Mucosa of rectum (tissue), 2 donors: Measurements from ENCODE around the gene DIS3.
A peak's percentile ranks its signal among the peaks of the same experiment; 100 is the strongest.
"Not testable (repeated sequence)": the region's sequence is repeated elsewhere in the genome, so short reads cannot be mapped to it uniquely, and the experiment has no call there.

ENCODE experiments used
- H3K27ac ChIP-seq, 2 donors: one replicate each; pipeline ENCODE4 v1.7.0; 2013; ENCODE audit warnings: inconsistent platforms in 2 of 2, low read depth in 2 of 2, low read length in 2 of 2
- H3K27me3 ChIP-seq, 2 donors: one replicate each; pipeline ENCODE4 v1.7.0; 2013; ENCODE audit warnings: low read length in 2 of 2; ENCODE audit not compliant: control insufficient read depth in 2 of 2, insufficient read depth in 2 of 2
- H3K36me3 ChIP-seq, 2 donors: one replicate each; pipeline ENCODE4 v1.7.0; 2013; ENCODE audit warnings: low read length in 2 of 2; ENCODE audit not compliant: control insufficient read depth in 2 of 2, insufficient read depth in 2 of 2
- H3K4me1 ChIP-seq, 2 donors: one replicate each; pipeline ENCODE4 v1.7.0; 2013; ENCODE audit warnings: low read length in 2 of 2, mild to moderate bottlenecking in 1 of 2; ENCODE audit not compliant: control insufficient read depth in 2 of 2, insufficient read depth in 2 of 2
- H3K4me3 ChIP-seq, 2 donors: one replicate each; pipeline ENCODE4 v1.7.0; 2013; ENCODE audit warnings: low read length in 2 of 2
- H3K9ac ChIP-seq, 2 donors: one replicate each; pipeline ENCODE4 v1.7.0; 2013; ENCODE audit warnings: low read length in 2 of 2, low read depth in 1 of 2, mild to moderate bottlenecking in 1 of 2
- H3K9me3 ChIP-seq, 2 donors: one replicate each; pipeline ENCODE4 v1.7.0; 2013; ENCODE audit warnings: low read length in 2 of 2; ENCODE audit not compliant: control insufficient read depth in 2 of 2
- donor health status: healthy.
- donor health status: Normal muscosa, but diverticular disease.

DIS3 gene, protein sequence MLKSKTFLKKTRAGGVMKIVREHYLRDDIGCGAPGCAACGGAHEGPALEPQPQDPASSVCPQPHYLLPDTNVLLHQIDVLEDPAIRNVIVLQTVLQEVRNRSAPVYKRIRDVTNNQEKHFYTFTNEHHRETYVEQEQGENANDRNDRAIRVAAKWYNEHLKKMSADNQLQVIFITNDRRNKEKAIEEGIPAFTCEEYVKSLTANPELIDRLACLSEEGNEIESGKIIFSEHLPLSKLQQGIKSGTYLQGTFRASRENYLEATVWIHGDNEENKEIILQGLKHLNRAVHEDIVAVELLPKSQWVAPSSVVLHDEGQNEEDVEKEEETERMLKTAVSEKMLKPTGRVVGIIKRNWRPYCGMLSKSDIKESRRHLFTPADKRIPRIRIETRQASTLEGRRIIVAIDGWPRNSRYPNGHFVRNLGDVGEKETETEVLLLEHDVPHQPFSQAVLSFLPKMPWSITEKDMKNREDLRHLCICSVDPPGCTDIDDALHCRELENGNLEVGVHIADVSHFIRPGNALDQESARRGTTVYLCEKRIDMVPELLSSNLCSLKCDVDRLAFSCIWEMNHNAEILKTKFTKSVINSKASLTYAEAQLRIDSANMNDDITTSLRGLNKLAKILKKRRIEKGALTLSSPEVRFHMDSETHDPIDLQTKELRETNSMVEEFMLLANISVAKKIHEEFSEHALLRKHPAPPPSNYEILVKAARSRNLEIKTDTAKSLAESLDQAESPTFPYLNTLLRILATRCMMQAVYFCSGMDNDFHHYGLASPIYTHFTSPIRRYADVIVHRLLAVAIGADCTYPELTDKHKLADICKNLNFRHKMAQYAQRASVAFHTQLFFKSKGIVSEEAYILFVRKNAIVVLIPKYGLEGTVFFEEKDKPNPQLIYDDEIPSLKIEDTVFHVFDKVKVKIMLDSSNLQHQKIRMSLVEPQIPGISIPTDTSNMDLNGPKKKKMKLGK

DNA sequence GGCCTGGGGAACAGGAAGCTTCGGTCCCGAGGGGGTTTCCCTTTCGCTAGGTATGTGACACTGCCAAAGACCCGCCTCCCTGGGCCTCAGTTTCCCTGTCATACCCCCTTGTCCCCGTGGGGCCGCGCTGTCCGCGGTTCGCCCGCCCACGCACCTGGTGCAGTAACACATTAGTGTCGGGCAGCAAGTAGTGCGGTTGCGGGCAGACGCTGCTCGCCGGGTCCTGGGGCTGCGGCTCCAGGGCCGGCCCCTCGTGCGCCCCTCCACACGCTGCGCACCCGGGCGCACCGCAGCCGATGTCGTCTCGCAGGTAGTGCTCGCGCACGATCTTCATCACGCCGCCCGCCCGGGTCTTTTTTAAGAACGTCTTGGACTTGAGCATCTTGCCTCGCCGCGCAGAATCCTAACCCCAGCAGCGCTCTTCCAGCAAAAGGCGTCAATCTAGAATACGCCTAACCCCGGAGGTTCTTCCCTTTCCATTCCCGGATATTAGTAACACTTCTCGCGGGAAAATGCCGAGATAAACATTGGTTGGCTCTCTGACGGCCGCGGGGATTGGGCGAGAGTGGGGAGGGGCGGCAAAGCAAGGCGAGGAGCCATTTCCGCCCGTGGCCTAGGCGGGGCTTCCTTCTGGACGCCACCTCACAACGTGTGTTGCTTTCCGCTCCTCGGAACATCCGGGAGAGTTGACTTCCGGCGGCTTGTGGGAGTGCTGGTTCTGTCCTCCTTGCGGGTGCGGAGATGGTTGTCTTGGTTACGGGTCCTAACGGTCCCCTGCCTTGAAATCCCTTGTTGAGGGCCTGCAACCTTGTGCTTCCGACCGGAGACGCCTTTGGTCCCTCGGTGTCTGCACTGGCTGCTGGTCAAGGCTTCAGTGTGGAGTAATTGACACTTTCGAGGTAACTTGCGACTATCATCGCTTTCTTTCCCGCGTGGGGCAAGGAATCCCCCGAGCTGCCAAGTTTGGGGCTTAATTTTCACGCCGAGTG is at the start of gene DIS3, which contains the start of gene PIBF1:
Gene DIS3 (minus strand): TSS at position 450 of the 989 bp plus-strand sequence. CDS start 68 bp downstream, at position 382.
Gene PIBF1 (plus strand): TSS at position 683 of the 989 bp plus-strand sequence. CDS start 1,337 bp downstream, outside the sequence.
- Histone ChIP-seq H3K27ac (peak within 1 kb of the TSS; percentile 82 to 88), H3K4me3 (peak within 1 kb of the TSS; percentile 97 to 100), H3K9me3 (no peaks in the 10 kb centered on the region), H3K9ac (peak within 1 kb of the TSS; percentile 73 to 93), H3K36me3 (peaks cover 8 to 16% of the 10 kb centered on the region in 2 donors), H3K4me1 (peaks cover 14% of the 10 kb centered on the region in 2 donors), H3K27me3 (no peaks in the 10 kb centered on the region)

DNA sequence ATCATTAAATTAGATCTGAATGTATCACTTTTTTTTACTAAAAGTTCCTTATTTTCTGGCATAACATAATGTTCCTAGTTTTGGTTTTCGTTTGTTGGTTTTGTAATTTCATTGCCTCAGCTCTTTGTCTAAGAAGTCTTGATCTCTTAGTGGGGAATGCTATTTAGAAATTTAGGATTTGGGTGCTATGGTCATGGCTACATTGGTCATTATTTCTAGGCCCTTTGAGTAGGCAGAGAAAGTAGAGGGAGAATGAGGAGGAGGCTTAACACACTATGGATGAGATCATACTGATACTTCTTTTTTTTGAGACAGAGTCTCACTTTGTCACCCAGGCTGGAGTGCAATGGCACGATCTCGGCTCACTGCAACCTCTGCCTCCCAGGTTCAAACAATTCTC is 42.0 kb upstream of the DIS3 start:
- H3K27me3 ChIP-seq, result no peaks in the 10 kb centered on the region
- H3K4me1 ChIP-seq, result no peaks in the 10 kb centered on the region
- no peak overlapping the region for H3K9ac ChIP-seq
- H3K27ac ChIP-seq, result no peak overlapping the region
- H3K36me3 ChIP-seq, result peaks cover 7% of the 10 kb centered on the region in 2 donors
- H3K9me3 ChIP-seq, result no peaks in the 10 kb centered on the region
- H3K4me3 ChIP-seq, result no peak overlapping the region

DNA sequence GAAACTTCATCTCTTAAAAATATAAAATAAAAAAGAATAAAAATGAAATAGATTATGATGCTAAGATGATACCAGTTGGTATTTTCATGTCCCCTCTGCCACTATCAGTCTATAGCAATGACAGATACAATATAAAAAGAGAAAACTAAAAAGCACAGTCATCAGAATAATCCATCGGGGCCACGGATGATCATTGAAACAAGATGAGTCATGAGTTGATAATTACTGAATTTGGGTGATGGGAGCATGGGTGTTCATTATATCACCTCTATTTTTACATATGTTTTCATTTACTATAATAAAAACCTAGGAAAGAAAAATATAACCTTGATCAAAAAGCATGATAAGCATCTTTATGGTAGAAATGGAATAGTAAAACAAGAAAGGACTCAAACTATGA is 41.4 kb upstream of the DIS3 start:
- H3K4me1 ChIP-seq, result no peaks in the 10 kb centered on the region
- H3K27ac ChIP-seq, result no peak overlapping the region
- no peaks in the 10 kb centered on the region for H3K27me3 ChIP-seq
- H3K9me3 ChIP-seq, result no peaks in the 10 kb centered on the region
- H3K4me3 ChIP-seq, result no peak overlapping the region
- no peak overlapping the region for H3K9ac ChIP-seq
- peaks cover 7% of the 10 kb centered on the region in 2 donors for H3K36me3 ChIP-seq

DNA sequence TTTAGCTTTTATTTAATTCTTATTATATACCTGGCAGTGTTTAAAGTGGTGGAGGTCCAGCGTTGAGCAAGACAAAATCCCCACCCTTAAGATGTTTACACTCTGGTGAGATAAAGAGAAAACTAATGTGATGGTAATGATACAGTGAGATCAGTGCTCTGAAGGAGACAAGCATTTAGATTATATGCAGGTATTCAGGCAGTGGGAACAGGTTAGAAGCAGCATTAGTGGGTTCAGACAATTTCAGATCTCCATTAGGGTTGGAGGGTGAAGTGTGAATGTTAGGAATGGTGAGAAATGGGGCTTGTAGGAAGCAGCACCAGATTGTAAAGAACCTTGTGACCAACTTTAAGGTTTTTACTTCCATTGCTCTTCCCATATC is 39.2 kb upstream of the DIS3 start:
- no peak overlapping the region for H3K4me3 ChIP-seq
- no peak overlapping the region for H3K9ac ChIP-seq
- no peak overlapping the region for H3K27ac ChIP-seq
- no peaks in the 10 kb centered on the region for H3K4me1 ChIP-seq
- no peaks in the 10 kb centered on the region for H3K9me3 ChIP-seq
- peaks cover 3 to 4% of the 10 kb centered on the region in 2 donors for H3K36me3 ChIP-seq
- no peaks in the 10 kb centered on the region for H3K27me3 ChIP-seq

DNA sequence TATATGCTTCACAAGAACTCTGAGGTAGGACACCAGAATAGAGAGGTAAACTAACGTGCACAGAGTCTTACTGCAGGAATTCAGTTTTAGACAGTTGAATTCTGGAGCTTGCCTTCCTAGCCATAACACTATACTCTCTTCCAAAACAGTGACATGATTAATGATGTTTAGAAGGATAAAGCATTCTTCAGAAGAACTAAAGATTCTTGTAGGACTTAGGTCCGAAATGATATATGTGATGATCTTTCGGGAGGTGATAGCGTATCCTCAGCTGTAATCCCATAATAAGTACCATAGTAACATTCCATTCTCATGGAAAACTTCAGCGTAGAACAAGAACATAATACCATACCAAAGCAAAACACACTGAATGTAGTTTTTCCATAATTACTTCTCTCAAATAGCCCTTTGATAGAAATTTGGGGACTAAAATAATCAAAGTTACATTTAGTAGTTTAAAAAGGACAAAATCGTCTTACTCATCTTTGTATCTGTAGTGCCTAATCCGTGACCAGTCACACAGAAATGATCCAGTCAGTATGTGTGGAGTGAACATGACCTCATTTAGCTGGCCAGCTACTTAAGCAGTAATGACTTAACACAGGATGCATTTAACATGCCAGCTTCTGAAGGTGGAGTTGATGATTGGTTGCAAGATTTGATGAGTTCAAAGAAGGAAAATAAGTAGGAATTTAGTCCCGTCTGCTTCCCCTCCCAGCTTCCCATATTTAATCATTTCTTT is 38.6 kb upstream of the DIS3 start:
- Histone ChIP-seq H3K9ac (no peak overlapping the region), H3K27me3 (no peaks in the 10 kb centered on the region), H3K4me1 (no peaks in the 10 kb centered on the region), H3K36me3 (peaks cover 3 to 4% of the 10 kb centered on the region in 2 donors), H3K9me3 (no peaks in the 10 kb centered on the region), H3K27ac (no peak overlapping the region), H3K4me3 (no peak overlapping the region)

DNA sequence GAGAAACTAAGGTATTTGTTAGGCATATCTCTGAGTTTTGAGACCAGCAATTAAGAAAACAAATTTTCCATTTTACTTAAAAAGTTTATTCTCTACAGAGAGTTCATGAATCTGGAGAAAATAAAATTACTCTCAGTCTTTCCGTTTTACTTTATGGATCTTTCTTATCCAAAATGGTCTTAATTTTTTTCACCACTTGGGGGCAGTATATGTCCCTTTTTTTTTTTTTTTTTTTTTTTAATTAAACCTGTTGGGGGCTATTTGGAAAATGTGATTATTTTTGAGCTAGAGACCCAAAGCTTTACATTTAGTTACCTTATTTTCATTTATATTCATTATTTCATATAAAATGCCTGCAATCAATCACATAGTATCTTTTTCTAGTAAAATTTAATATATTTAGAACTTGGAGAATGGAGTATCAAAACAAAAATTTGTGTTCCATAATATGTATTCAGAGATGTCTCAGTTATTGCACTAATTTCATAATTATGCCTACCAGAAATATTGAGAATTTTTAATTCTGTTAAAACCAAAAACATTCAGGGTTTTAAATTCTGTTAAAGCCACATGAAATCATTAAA is 27.3 kb upstream of the DIS3 start:
- H3K27ac ChIP-seq, result no peak overlapping the region
- H3K4me3 ChIP-seq, result no peak overlapping the region
- H3K9ac ChIP-seq, result no peak overlapping the region
- H3K9me3 ChIP-seq, result no peaks in the 10 kb centered on the region
- H3K36me3 ChIP-seq, result peaks cover 5 to 6% of the 10 kb centered on the region in 2 donors
- H3K27me3 ChIP-seq, result no peaks in the 10 kb centered on the region
- peaks cover 0 to 4% of the 10 kb centered on the region in 2 donors for H3K4me1 ChIP-seq

DNA sequence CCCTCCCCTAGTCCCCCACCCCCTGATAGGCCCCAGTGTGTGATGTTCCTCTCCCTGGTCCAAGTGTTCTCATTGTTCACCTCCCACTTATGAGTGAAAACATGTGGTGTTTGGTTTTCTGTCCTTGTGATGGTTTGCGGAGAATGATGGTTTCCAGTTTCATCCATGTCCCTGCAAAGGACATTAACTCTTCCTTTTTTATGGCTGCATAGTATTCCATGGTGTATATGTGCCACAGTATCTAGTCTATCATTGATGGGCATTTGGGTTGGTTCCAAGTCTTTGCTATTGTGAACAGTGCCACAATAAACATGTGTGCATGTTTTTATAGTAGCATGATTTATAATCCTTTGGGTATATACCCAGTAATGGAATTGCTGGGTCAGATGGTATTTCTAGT is 24.8 kb upstream of the DIS3 start:
- H3K27me3 ChIP-seq, H3K4me3 ChIP-seq, H3K27ac ChIP-seq, H3K9me3 ChIP-seq, H3K4me1 ChIP-seq, H3K36me3 ChIP-seq, H3K9ac ChIP-seq: not testable (repeated sequence)

DNA sequence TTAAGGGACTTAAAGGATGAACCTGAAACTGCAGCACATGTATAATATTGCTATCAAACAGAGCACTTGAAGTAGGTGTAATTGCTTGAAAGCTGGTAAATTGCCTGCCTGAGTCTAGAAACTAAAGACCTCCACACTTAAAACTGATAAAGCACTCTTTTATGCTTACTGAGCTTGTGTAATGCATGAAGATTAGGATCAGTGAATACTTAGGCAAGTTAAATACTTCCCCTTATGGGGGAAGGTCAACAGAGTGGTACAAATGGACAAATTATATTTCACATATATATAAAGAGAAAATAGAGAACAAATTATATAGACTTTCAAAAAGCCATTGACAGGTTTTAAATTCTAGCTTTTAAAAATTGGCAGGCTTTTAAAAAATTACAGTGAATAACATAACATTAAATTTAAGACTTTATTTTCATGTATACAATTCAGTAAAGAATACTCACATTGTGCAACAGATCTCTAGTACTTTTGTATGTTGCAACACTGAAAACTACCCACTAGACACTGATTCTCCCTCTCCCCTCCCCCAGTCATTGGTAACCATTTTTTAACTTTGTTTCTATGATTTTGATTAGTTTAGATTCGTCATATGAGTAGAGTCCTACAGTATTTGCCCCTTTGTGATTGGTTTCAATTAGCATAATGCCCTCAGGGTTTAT is 24.1 kb upstream of the DIS3 start:
- Histone ChIP-seq H3K27me3 (no peaks in the 10 kb centered on the region), H3K4me1 (peaks cover 0 to 4% of the 10 kb centered on the region in 2 donors), H3K9me3 (no peaks in the 10 kb centered on the region), H3K9ac (no peak overlapping the region), H3K4me3 (no peak overlapping the region), H3K36me3 (peaks cover 4 to 5% of the 10 kb centered on the region in 2 donors), H3K27ac (no peak overlapping the region)
